Stimulated activated effector memory CD8-positive, alpha-beta T cell treated with anti-CD3 and anti-CD28 coated beads, Interleukin-12 subunit alpha, Interleukin-12 subunit beta, amount 100 ng/mL, for 72 hours (primary cell): Measurements from ENCODE around the gene OSER1.
A peak's percentile ranks its signal among the peaks of the same experiment; 100 is the strongest.
"Not testable (repeated sequence)": the region's sequence is repeated elsewhere in the genome, so short reads cannot be mapped to it uniquely, and the experiment has no call there.

Experiments used
- ATAC-seq: fragments of 150-1000 bp; cut with Tn5 transposase; 2 replicates; pipeline ENCODE4 v1.10.0; 2021
- DNase-seq, 2 donors: peaks; one replicate each; pipeline ENCODE4 v3.0.0; 2021 to 2022; ENCODE audit warnings: low spot score in 2 of 2
- H3K27ac Mint-ChIP-seq: one replicate; pipeline ENCODE4 v1.8.0; 2022; ENCODE audit warnings: mild to moderate bottlenecking, mixed read lengths
- H3K36me3 Mint-ChIP-seq: one replicate; pipeline ENCODE4 v1.8.0; 2022; ENCODE audit warnings: mild to moderate bottlenecking, mixed read lengths
- H3K4me1 Mint-ChIP-seq: one replicate; pipeline ENCODE4 v1.8.0; 2022; ENCODE audit warnings: mixed read lengths
- H3K4me3 Mint-ChIP-seq: one replicate; pipeline ENCODE4 v1.8.0; 2022; ENCODE audit warnings: mild to moderate bottlenecking, mixed read lengths
- H3K9me3 Mint-ChIP-seq: one replicate; pipeline ENCODE4 v1.8.0; 2022; ENCODE audit warnings: mixed read lengths

Gene OSER1

DNA sequence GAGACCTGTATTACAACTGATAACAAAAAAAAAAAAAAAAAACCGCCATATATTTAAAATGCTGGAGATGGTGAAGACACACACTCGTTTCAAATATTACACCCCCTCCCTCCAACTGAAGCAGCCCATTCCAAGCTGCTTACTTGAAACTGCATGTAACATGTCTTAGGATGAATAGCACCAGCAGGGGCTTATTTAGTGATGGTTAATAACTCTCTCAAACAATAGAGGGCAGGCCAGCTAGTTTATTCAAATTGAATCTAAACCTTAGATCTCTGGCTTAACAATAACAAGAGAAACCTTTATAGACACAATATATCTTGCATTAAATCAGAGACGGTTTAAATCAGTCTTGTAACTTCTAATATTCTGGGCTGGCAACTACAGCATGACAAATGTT, 14.3 kb downstream of the OSER1 start:
- Mint-ChIP-seq H3K27ac (no peak overlapping the region), H3K36me3 (peaks cover 58% of the 10 kb centered on the region), H3K4me1 (peaks cover 18% of the 10 kb centered on the region), H3K9me3 (no peaks in the 10 kb centered on the region), H3K4me3 (no peak overlapping the region)
- ATAC-seq = no peak
- no peak for DNase-seq

DNA sequence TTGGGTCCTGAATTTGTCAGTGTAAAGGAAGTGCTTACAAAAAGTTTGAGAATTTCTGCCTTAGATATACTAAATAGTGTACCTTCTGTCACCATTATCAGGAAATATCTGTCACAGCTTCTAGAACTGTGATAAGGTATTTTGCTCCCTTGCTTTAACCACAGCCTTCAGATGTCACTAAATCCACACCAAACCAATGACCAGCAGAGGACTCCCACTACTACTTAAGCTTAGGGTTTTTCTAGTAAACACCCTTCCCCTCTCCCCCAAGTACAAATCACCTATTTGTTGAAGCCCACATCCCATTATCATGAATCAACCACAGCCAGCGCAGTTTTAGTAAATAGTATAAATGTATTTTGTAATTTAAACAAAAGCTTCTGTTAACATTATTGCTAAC, 15.0 kb downstream of the OSER1 start:
- no peak for ATAC-seq
- Mint-ChIP-seq H3K27ac (no peak overlapping the region), H3K4me3 (no peak overlapping the region), H3K9me3 (no peaks in the 10 kb centered on the region), H3K36me3 (peaks cover 51% of the 10 kb centered on the region), H3K4me1 (peaks cover 22% of the 10 kb centered on the region)
- DNase-seq = no peak

DNA sequence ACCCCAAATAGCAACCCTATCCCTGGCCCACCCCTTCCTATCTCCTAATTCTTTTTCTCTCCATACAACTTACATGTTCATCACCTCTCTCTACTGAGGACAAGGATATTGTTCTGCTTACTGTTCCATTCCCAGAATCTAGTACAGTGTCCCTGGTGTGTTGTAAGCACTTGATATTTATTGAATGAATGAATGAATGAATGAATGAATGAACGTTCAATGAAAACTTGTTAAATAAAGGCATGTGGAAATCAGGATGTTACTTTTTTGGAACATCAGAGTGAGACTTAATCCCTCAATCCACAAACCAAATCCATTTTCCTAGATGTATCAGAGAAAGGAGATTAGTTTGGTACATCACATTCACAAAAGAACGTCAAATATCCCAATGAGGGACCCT, 16.8 kb downstream of the OSER1 start:
- H3K4me3 Mint-ChIP-seq = no peak overlapping the region
- peaks cover 8% of the 10 kb centered on the region for H3K4me1 Mint-ChIP-seq
- no peaks in the 10 kb centered on the region for H3K9me3 Mint-ChIP-seq
- no peak for DNase-seq
- no peak overlapping the region for H3K27ac Mint-ChIP-seq
- ATAC-seq = no peak
- H3K36me3 Mint-ChIP-seq = peaks cover 33% of the 10 kb centered on the region

DNA sequence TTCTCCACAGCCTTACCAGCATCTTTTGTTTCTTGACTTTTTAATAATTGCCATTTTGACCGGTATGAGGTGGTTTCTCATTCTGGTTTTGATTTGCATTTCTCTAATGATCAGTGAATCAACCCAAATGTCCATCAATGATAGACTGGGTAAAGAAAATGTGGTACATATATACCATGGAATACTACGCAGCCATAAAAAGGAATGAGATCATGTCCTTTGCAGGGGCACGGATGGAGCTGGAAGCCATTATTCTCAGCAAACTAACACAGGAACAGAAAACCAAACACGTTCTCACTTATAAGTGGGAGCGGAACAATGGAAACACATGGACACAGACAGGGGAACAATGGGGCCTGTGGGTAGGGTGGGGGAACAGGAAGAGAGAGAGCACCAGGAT, 18.9 kb downstream of the OSER1 start:
- not testable (repeated sequence) for H3K27ac Mint-ChIP-seq, DNase-seq, H3K9me3 Mint-ChIP-seq, H3K4me3 Mint-ChIP-seq, ATAC-seq
- H3K4me1 Mint-ChIP-seq = peaks cover 11% of the 10 kb centered on the region
- peaks cover 14% of the 10 kb centered on the region for H3K36me3 Mint-ChIP-seq

DNA sequence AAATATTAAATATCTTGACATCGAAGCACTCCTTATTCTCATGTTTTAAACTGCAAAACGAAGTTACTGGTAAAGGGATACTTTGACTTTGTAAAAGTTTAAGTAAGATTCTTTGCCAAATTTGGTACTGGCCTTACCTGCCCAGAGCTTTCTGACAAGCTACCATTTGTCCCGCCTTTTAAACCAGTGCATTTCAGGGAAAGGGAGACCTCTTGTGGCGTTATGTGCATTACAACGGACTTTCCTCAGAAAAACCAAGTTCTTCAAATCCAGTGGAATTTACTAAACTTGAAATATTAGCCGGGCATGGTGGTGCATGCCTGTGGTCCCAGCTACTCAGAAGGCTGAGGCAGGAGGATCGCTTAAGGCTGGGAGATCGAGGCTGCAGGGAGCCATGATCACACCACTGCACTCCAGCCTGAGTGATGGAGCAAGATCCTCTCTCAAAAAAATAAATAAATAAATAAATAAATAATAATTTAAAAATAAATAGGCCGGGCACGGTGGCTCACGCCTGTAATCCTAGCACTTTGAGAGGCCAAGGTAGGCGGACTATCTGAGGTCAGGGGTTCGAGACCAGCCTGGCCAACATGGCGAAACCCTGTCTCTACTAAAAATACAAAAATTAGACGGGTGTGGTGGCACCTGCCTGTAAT, 20.2 kb downstream of the OSER1 start:
- not testable (repeated sequence) for ATAC-seq, H3K36me3 Mint-ChIP-seq, H3K27ac Mint-ChIP-seq, H3K4me3 Mint-ChIP-seq, H3K9me3 Mint-ChIP-seq
- peaks cover 11% of the 10 kb centered on the region for H3K4me1 Mint-ChIP-seq
- peak; percentile 32 to 70 for DNase-seq

DNA sequence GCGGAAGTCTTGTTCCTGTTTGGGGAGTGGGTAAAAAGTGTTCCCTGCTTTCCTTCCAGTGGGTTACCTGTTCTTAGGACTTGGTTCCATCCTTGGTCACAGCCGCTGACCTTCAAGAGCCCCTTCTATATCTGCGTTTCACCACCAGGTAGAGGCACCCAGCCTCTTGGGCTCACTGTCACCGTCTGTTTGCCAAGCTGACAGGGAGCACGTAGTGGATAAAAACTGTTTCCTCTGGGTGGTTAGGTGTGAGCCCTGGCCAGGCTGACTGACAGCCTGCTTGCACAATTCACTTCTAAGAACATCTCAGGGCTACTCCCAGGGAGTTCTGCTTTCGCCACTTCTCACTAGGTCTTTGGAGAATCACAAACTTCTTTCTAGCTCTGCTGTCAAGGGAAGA, 21.8 kb downstream of the OSER1 start:
- no peak overlapping the region for H3K27ac Mint-ChIP-seq
- H3K4me1 Mint-ChIP-seq = peaks cover 11% of the 10 kb centered on the region
- ATAC-seq (no peak), DNase-seq (no peak)
- no peaks in the 10 kb centered on the region for H3K9me3 Mint-ChIP-seq
- no peaks in the 10 kb centered on the region for H3K36me3 Mint-ChIP-seq
- no peak overlapping the region for H3K4me3 Mint-ChIP-seq

DNA sequence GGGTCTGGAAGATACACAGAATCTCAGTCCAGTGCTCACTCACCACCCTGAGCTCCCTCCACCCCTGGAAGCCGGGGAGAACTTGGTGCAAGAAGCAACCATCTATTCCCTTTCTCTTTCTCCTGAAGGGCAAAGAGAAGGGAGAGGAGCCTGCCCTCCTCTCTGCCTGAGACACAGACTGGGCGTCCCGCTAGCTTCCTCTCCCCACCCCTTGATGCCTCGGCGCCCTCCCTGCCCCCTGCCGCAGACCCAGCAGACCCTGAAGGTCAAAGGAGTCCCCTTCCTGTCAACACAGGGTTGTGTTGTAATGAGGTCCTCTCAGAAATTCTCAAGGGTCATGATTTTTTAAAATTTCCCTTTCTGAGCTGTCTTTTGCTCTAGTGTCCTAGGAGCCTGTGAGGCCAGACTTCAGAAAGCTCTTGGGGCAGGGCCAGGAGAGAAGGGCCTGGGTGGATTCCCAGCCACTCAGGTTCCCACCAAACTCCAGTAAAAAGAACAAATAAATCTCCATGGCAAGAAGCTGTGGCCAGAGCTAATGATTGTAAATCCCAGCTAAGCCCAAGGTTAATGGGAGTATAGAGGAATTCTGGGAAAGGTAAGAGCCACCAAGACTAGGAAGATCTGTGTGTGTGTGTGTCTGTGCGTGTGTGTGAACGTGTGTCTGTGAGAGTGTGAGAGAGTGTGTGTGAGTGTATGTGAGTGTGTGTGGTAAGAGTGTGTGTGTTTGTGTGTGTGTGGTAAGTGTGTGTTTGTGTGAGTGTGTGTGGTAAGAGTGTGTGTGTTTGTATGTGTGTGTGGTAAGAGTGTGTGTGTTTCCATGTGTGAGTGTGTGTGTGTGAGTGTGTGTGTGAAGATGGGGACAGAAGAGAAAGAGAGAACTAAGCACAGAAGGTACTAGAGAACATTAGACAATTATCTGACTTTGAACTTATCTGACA, 22.5 kb downstream of the OSER1 start:
- Mint-ChIP-seq H3K4me1 (peaks cover 11% of the 10 kb centered on the region), H3K27ac (no peak overlapping the region), H3K9me3 (no peaks in the 10 kb centered on the region), H3K36me3 (no peaks in the 10 kb centered on the region), H3K4me3 (peak overlapping the region; percentile 5)
- ATAC-seq (peak; percentile 31), DNase-seq (no peak)

DNA sequence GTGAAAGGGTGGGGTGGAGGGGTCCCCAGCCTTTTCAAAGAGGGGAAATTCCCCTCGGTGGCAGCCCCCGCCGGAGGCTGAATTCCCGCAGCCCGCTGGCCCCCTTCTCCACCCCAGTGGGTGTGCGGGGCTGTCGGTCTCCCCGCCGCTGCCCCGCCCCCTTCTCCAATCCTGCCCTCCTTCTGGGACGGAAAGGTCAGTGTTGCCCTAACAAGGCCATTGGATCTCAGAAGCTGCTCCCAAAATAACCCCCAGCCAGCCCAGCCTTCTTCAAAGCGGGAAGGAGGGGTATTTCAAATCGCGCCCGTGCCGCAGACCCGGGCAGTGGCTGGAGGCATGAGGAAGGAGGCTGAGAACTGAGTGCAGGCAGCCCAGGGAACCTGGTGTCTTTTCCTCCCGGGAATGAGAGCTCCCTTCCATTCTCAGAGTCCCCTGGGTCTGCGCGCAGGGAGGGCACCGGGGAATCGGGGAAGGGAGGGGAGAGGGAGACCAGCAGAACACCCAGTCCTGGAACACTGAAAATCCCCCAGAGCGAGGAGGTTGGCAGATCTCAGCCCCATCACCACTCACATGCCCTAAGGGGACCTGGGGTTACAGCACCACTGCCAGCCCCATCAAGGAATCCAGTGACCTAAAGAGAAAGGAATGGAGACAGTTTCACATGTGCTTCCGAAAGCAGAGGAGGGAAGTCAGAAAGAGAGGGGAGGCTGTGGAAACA, 23.4 kb downstream of the OSER1 start, which contains the start of gene JPH2:
JPH2 (minus strand) TSS at position 135 of the 718 bp plus-strand sequence. CDS start 483 bp downstream, outside the sequence.
- no peaks in the 10 kb centered on the region for H3K36me3 Mint-ChIP-seq
- H3K4me1 Mint-ChIP-seq = peaks cover 11% of the 10 kb centered on the region
- H3K27ac Mint-ChIP-seq = no peak within 1 kb of the TSS
- H3K9me3 Mint-ChIP-seq = no peaks in the 10 kb centered on the region
- ATAC-seq = peak; percentile 40
- H3K4me3 Mint-ChIP-seq = peak within 1 kb of the TSS; percentile 5
- no peak for DNase-seq

DNA sequence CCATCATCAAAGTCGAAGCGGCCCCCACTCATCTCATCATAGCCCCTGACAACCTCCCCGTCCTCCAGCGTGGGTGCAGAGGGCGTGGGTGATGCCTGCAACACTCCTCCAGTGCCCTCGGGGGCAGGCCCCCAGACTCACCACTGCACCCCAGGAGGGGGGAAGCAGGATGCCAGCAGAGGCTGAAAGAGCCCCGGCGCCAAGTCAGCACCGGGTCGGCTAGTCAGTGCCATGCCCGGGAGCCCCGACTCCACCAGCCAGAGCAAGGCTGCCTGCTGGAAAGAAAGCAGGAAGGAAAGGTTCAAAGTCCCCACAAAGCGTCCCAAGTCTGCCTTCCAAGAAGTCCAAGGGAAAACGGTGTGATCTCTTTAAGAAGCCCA, 23.9 kb downstream of the OSER1 start:
- Mint-ChIP-seq H3K9me3 (no peaks in the 10 kb centered on the region), H3K27ac (no peak overlapping the region), H3K36me3 (no peaks in the 10 kb centered on the region), H3K4me3 (peak overlapping the region; percentile 5), H3K4me1 (peaks cover 11% of the 10 kb centered on the region)
- ATAC-seq = no peak
- DNase-seq = no peak

DNA sequence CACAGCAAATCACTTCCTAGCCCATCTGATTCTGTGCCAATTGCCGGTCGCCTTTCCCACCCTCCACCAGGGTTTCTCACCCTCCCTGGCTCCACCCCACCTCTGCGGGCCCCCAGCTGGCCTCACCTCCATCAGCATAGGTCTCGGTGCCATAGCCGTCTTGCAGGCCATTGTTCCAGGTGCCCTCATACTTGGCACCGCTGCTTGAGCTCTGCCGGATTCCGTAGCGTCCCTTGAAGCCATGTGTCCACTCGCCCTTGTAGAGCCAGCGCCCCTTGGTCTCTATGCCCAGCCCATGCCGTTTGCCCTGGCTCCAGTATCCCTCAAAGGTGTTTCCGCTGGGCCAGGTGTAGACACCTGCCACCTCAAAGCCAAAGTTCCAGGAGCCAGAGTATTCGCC, 24.4 kb downstream of the OSER1 start:
- Mint-ChIP-seq H3K4me3 (no peak overlapping the region), H3K27ac (no peak overlapping the region), H3K36me3 (no peaks in the 10 kb centered on the region), H3K4me1 (peaks cover 11% of the 10 kb centered on the region), H3K9me3 (no peaks in the 10 kb centered on the region)
- no peak for DNase-seq
- ATAC-seq = no peak

DNA sequence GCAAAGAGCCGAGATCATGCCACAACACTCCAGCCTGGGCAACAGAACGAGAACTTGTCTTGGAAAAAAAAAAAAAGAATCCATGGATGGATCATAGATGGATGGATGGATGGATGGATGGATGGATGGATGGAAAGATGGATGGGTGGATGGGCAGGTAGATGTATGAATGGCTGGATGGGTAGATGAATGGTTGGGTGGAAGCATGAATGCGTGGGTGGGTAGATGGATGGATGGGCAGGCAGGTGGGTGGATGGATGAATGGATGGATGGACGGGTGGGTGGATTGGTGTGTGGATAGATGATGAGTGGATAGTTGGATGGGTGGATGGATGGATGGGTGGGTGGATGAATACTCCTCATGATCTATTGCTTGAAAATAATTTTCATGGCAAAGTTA, 25.0 kb downstream of the OSER1 start:
- DNase-seq = no peak
- peaks cover 6% of the 10 kb centered on the region for H3K4me1 Mint-ChIP-seq
- no peaks in the 10 kb centered on the region for H3K36me3 Mint-ChIP-seq
- H3K4me3 Mint-ChIP-seq = no peak overlapping the region
- no peaks in the 10 kb centered on the region for H3K9me3 Mint-ChIP-seq
- no peak for ATAC-seq
- H3K27ac Mint-ChIP-seq = no peak overlapping the region

DNA sequence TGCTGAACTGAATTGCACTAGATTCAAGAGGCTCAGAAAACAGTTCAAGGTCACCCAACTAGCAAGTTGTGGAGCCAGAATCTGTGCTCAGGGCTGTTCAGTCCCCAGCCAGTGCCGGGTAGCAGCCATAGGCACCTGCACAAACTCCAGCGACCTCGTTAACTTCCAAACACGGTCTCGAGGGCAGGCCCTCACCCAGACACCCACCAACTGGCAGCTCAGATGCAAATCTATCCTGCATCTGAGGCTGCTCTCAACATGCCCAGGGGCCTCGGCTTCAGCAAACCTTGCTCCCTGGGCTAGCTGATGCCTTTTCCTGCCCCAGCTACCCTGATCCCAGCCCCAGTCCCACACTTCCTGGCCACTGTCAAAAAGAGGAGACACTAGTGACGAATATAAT, 27.3 kb downstream of the OSER1 start:
- Mint-ChIP-seq H3K27ac (no peak overlapping the region), H3K4me1 (peaks cover 6% of the 10 kb centered on the region), H3K36me3 (no peaks in the 10 kb centered on the region), H3K4me3 (no peak overlapping the region), H3K9me3 (no peaks in the 10 kb centered on the region)
- DNase-seq (no peak), ATAC-seq (no peak)

DNA sequence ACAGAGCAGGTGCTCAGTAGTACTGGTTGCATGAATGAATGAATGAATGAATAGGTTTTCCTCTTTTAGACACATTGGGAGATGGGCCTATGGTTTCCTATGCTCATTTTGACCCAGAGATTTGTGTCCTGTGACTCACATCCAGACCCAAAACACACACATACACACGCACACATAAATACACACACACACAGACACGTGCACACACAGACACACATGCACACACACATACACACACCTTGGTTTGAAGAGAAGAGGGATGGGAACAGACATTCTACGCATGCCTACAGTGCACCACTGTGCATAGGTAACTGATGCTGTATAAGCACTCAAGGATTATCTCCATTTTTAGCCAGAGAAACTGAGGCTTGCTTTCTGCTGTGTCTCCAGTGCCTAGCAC, 27.7 kb downstream of the OSER1 start:
- Mint-ChIP-seq H3K4me1 (peaks cover 6% of the 10 kb centered on the region), H3K4me3 (no peak overlapping the region), H3K36me3 (no peaks in the 10 kb centered on the region), H3K9me3 (no peaks in the 10 kb centered on the region), H3K27ac (no peak overlapping the region)
- ATAC-seq = no peak
- no peak for DNase-seq

DNA sequence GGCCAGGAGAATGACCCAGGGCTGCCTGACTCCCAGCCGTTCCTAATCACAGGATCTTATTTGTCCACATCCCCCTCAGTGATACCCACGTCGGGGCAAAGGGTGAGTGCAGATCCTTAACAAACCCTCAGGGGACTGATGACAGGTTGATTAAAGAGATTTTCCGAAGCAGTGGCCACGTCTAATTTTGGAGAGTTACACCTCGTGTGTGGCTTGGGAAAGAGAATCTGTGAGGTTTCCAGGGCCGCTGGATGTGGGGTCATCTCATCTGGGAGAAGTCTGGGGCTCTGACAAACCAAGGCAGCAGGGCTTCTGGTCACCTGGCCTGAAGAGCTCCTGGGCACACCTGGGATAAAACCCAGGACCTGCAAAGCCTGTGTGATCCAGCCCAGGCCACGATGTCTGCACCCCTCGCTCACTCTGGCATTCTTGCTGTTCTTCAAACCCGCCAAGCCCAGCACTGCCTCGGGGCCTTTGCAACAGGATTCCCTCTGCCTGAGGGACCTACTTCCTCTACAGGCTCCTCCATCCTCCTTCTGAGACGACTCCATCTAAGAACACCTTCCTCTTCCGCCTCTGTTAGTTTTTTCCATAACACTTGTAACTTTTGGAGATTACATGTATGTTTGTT, 28.3 kb downstream of the OSER1 start:
- Mint-ChIP-seq H3K36me3 (no peaks in the 10 kb centered on the region), H3K4me1 (peaks cover 1% of the 10 kb centered on the region), H3K4me3 (no peak overlapping the region), H3K27ac (no peak overlapping the region), H3K9me3 (no peaks in the 10 kb centered on the region)
- ATAC-seq = no peak
- DNase-seq = no peak

DNA sequence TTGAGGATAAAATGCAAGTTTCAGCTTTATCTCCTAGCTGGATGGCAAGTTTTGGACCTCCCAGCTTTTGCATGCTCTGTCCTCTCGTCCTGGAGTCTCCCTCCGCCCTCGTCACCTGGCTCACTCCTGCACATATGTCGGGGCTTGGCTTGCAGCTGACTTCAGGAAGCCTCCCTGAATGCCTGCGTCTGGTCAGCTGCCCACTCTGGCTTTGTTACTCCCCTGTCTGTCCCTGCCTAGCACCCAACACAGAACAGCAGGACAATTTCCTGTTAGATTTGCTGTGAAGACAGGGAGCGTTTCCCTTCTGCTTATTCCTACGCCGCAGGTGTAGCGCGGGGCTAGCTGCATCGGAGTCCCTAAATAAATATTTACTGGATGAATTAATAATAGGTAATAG, 29.0 kb downstream of the OSER1 start:
- no peak overlapping the region for H3K27ac Mint-ChIP-seq
- H3K4me1 Mint-ChIP-seq = no peaks in the 10 kb centered on the region

More for the DNA sequence above, 29.0 kb downstream of the OSER1 start:
- no peak for ATAC-seq
- DNase-seq = no peak
- H3K36me3 Mint-ChIP-seq = no peaks in the 10 kb centered on the region
- no peak overlapping the region for H3K4me3 Mint-ChIP-seq
- H3K9me3 Mint-ChIP-seq = no peaks in the 10 kb centered on the region
